HepG2 (cell line): Measurements from ENCODE around the gene SNAP91. TPM values are rescaled to one million over a fixed set of nuclear protein-coding genes. Genes with fewer than 3 reads are reported as not detected.

Experiments used
- EZH2 ChIP-seq: conservative IDR thresholded peaks from 2 replicates; pipeline ENCODE4 v1.6.1; 2012; ENCODE audit warnings: mild to moderate bottlenecking, low read depth, low read length, moderate library complexity
- RELA ChIP-seq: sonication (generic); formaldehyde crosslinking; IDR thresholded peaks from 2 replicates; pipeline ENCODE4 v1.4.0; 2020; ENCODE audit warnings: missing genetic modification reagents
- SMAD3 ChIP-seq: sonication (generic); formaldehyde crosslinking; IDR thresholded peaks from 2 replicates; pipeline ENCODE4 v1.4.0; 2020; ENCODE audit warnings: missing genetic modification reagents
- ZFX ChIP-seq: sonication (generic); formaldehyde crosslinking; IDR thresholded peaks from 2 replicates; pipeline ENCODE4 v1.4.0; 2020; ENCODE audit warnings: mild to moderate bottlenecking, low read depth, missing genetic modification reagents, moderate library complexity
- ZNF468 ChIP-seq: sonication (generic); formaldehyde crosslinking; IDR thresholded peaks from 2 replicates; pipeline ENCODE4 v1.8.0; 2022; ENCODE audit warnings: mild to moderate bottlenecking, moderate library complexity, missing genetic modification reagents
- ZNF530 ChIP-seq: sonication (generic); formaldehyde crosslinking; IDR thresholded peaks from 2 replicates; pipeline ENCODE4 v1.5.0; 2020; ENCODE audit warnings: low read depth, mild to moderate bottlenecking, missing genetic modification reagents
- ZNF567 ChIP-seq: sonication (generic); formaldehyde crosslinking; IDR thresholded peaks from 2 replicates; pipeline ENCODE4 v1.8.1; 2023; ENCODE audit warnings: mild to moderate bottlenecking, missing genetic modification reagents, borderline replicate concordance
- polyA plus RNA-seq, 8 experiments: library from polyadenylated mRNA; depleted of rRNA in 3 of 8; stranded (reverse) in 7 of 8; unstranded in 1 of 8; fragments of >200 nt; fragmentation: Illumina TruSeq in 4 of 8; extraction: Trizol in 4 of 8; gene quantifications; 2 replicates each; pipeline versions ENCODE4 v1.2.1 to v1.2.3, GENCODE V29; 2011 to 2016; ENCODE audit warnings: low read depth in 4 of 8, missing spikeins in 1 of 8, mixed read lengths in 1 of 8; ENCODE audit not compliant: insufficient read depth in 1 of 8
- total RNA-seq, 5 experiments: library from RNA; depleted of rRNA; stranded (reverse); fragments of >200 nt; fragmentation: Illumina TruSeq; extraction: Trizol; gene quantifications; 2 replicates each; pipeline ENCODE4 v1.2.3, GENCODE V29; 2016; ENCODE audit warnings: low read depth in 1 of 5
- TF ChIP-seq, protein P1 (sequence below): sonication (generic); formaldehyde crosslinking; IDR thresholded peaks from 2 replicates; pipeline ENCODE4 v1.9.0; 2021; ENCODE audit warnings: mild to moderate bottlenecking, missing genetic modification reagents
- TF ChIP-seq, protein P2 (sequence below): sonication (generic); formaldehyde crosslinking; IDR thresholded peaks from 2 replicates; pipeline ENCODE4 v1.4.0; 2020; ENCODE audit warnings: missing genetic modification reagents

The SNAP91 gene
- total and polyA plus RNA-seq, 2 of the 13 experiments (the other 11 are each of a cell fraction or from before 2014, with no cell fraction given) = not detected

DNA sequence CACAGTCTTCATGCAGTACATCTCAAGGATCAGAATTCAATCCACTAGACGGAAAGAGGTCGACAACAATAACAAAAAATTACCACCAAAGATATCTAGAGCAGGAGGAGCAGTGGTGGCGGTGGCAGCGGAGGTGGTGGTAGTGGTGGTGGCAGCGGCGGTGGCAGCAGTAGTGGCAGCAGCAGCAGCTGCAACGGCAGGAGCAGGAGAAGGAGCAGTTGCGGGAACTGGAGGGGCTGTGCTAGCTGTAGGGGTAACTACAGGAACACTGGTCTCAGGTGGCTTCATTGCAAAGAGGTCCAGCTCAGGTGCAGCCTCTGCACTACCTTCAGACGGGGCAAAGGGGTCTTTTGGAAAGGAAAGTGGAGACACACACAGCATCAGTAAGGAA, 115.5 kb downstream of the SNAP91 start (continued):
- TF ChIP-seq RELA (CRISPR knock-in tag) (no peak), EZH2 (no peak), ZNF530 (CRISPR knock-in tag) (no peak), SMAD3 (CRISPR knock-in tag) (no peak), ZNF468 (CRISPR knock-in tag) (no peak), ZNF567 (CRISPR knock-in tag) (no peak), ZFX (no peak)
- TF ChIP-seq, protein P1, sequence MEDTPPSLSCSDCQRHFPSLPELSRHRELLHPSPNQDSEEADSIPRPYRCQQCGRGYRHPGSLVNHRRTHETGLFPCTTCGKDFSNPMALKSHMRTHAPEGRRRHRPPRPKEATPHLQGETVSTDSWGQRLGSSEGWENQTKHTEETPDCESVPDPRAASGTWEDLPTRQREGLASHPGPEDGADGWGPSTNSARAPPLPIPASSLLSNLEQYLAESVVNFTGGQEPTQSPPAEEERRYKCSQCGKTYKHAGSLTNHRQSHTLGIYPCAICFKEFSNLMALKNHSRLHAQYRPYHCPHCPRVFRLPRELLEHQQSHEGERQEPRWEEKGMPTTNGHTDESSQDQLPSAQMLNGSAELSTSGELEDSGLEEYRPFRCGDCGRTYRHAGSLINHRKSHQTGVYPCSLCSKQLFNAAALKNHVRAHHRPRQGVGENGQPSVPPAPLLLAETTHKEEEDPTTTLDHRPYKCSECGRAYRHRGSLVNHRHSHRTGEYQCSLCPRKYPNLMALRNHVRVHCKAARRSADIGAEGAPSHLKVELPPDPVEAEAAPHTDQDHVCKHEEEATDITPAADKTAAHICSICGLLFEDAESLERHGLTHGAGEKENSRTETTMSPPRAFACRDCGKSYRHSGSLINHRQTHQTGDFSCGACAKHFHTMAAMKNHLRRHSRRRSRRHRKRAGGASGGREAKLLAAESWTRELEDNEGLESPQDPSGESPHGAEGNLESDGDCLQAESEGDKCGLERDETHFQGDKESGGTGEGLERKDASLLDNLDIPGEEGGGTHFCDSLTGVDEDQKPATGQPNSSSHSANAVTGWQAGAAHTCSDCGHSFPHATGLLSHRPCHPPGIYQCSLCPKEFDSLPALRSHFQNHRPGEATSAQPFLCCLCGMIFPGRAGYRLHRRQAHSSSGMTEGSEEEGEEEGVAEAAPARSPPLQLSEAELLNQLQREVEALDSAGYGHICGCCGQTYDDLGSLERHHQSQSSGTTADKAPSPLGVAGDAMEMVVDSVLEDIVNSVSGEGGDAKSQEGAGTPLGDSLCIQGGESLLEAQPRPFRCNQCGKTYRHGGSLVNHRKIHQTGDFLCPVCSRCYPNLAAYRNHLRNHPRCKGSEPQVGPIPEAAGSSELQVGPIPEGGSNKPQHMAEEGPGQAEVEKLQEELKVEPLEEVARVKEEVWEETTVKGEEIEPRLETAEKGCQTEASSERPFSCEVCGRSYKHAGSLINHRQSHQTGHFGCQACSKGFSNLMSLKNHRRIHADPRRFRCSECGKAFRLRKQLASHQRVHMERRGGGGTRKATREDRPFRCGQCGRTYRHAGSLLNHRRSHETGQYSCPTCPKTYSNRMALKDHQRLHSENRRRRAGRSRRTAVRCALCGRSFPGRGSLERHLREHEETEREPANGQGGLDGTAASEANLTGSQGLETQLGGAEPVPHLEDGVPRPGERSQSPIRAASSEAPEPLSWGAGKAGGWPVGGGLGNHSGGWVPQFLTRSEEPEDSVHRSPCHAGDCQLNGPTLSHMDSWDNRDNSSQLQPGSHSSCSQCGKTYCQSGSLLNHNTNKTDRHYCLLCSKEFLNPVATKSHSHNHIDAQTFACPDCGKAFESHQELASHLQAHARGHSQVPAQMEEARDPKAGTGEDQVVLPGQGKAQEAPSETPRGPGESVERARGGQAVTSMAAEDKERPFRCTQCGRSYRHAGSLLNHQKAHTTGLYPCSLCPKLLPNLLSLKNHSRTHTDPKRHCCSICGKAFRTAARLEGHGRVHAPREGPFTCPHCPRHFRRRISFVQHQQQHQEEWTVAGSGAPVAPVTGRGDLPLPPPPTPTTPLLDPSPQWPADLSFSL = no peak
- TF ChIP-seq, protein P2, sequence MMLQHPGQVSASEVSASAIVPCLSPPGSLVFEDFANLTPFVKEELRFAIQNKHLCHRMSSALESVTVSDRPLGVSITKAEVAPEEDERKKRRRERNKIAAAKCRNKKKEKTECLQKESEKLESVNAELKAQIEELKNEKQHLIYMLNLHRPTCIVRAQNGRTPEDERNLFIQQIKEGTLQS (CRISPR knock-in tag) = no peak
- TF ChIP-seq, all 625 proteins: peak for 0
